ENCODE results near the gene UFSP2. TPM values are rescaled to one million over a fixed set of nuclear protein-coding genes. Genes with fewer than 3 reads are reported as not detected.
A peak's percentile ranks its signal among the peaks of the same experiment; 100 is the strongest.

Gene UFSP2
- total RNA-seq, 6 experiments from 2014 or later, result 12.8 to 17.6 (median 14.0) TPM

- intact Hi-C loops (cut with DNase I), result loop anchor here in 1 of 2 donors (10.0 kb wide), 1 partner anchor 191 kb away; the partner anchor contains the start of genes CFAP97 and SNX25
- peak within 1 kb of the TSS; percentile 57 to 80 (median 69) for H3K4me3 ChIP-seq
Measured at GRCh38 chr4:185395238-185395955, 30.4 kb downstream of the UFSP2 start, which contains the start of gene LRP2BP. TSS of gene LRP2BP (minus strand) at chr4:185395924. CDS start at chr4:185378186, 17,738 bp downstream.

DNA sequence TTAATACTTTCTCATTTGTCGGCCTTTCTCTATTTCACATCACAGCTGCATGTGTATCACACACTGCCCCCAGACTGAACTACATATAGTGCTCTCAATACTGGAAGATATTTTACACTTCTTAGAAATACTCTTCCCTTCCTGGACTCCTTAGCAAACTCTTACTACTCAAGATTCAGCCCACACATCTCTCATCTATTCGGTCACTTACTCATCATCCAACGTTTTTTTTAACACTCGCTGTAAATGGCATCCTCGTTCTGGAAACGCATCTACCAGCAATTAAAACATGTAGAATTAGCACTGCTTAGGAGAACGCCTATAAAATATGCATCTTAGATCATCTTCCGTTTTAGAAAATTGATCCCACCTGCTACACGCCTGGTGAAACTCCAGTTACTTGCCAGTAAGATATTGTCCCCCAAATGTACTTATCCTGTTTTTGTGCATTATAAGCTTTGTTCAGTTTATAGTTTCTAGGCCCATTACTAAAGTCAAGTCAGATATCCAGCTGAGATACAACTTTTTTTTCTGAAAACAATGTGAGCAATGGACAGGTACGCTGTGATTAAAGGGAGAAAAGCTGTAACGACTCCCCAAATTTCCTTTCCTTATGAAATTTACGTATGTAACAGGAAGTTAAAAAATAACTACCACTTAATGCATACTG lies 31.1 kb downstream of the UFSP2 start:
- Histone ChIP-seq H3K27me3 (no peaks in the 10 kb centered on the region), H3K4me1 (peaks cover 0 to 8% (median 4%) of the 10 kb centered on the region in 4 donors), H3K27ac (peak overlapping the region; percentile 100), H3K9me3 (no peaks in the 10 kb centered on the region), H3K36me3 (peaks cover 0 to 10% (median 2%) of the 10 kb centered on the region in 4 donors), H3K4me3 (peak overlapping the region; percentile 57 to 80 (median 69))
- TF ChIP-seq POLR2A (IDR thresholded peaks at IDR 0.05), result no peak
- TF ChIP-seq CTCF (IDR thresholded peaks at IDR 0.05), result no peak
- ATAC-seq (no peak), DNase-seq (no peak)
- intact Hi-C loops (cut with DNase I), result loop anchor here in 1 of 2 donors (10.0 kb wide), 1 partner anchor 190 kb away; the partner anchor contains the start of genes CFAP97 and SNX25
- WGBS (ENCODE audit: insufficient coverage, low coverage, low lambda C conversion rate, missing lambda C conversion rate), result 56% methylated on average over 12 of the region's 12 CpGs

More at GRCh38 chr4:185395238-185395955, 30.4 kb downstream of the UFSP2 start, which contains the start of gene LRP2BP:
- peaks cover 0 to 17% (median 4%) of the 10 kb centered on the region in 4 donors for H3K36me3 ChIP-seq
- H3K9me3 ChIP-seq, result no peaks in the 10 kb centered on the region
- no peak for TF ChIP-seq CTCF (IDR thresholded peaks at IDR 0.05)
- no peak for TF ChIP-seq POLR2A (IDR thresholded peaks at IDR 0.05)
- no peak for DNase-seq
- peak within 1 kb of the TSS; percentile 100 for H3K27ac ChIP-seq
- no peaks in the 10 kb centered on the region for H3K27me3 ChIP-seq
- 1% methylated on average over 11 of the region's 12 CpGs for WGBS (ENCODE audit: insufficient coverage, low coverage, low lambda C conversion rate, missing lambda C conversion rate)
- H3K4me1 ChIP-seq, result peaks cover 0 to 8% (median 4%) of the 10 kb centered on the region in 4 donors
- ATAC-seq, result no peak

- Histone ChIP-seq H3K4me3 (no peak overlapping the region), H3K27me3 (no peaks in the 10 kb centered on the region), H3K27ac (no peak overlapping the region), H3K4me1 (peaks cover 0 to under 1% (median 0%) of the 10 kb centered on the region in 4 donors), H3K36me3 (no peaks in the 10 kb centered on the region), H3K9me3 (no peaks in the 10 kb centered on the region)
- WGBS (ENCODE audit: insufficient coverage, low coverage, low lambda C conversion rate, missing lambda C conversion rate), result 89% methylated on average over 1 of the region's 1 CpG
- DNase-seq (no peak), ATAC-seq (no peak)
- intact Hi-C loops (cut with DNase I), result loop anchor here in 1 of 2 donors (10.0 kb wide), 1 partner anchor 187 kb away; the partner anchor contains the start of genes CFAP97 and SNX25
- TF ChIP-seq CTCF (IDR thresholded peaks at IDR 0.05), result no peak
Measured at GRCh38 chr4:185392156-185392555, 33.6 kb downstream of the UFSP2 start.

- no peaks in the 10 kb centered on the region for H3K4me1 ChIP-seq
- H3K27ac ChIP-seq, result no peak overlapping the region
- no peak for ATAC-seq
- H3K36me3 ChIP-seq, result no peaks in the 10 kb centered on the region
- WGBS (ENCODE audit: insufficient coverage, low coverage, low lambda C conversion rate, missing lambda C conversion rate), result 97% methylated on average over 6 of the region's 6 CpGs
- intact Hi-C loops (cut with DNase I), result loop anchor here in 1 of 2 donors (10.0 kb wide), 1 partner anchor 186 kb away; the partner anchor contains the start of genes CFAP97 and SNX25
- H3K9me3 ChIP-seq, result no peaks in the 10 kb centered on the region
- TF ChIP-seq CTCF (IDR thresholded peaks at IDR 0.05), result no peak
- TF ChIP-seq POLR2A (IDR thresholded peaks at IDR 0.05), result no peak
- DNase-seq, result no peak
- H3K27me3 ChIP-seq, result no peaks in the 10 kb centered on the region
- no peak overlapping the region for H3K4me3 ChIP-seq
Measured at GRCh38 chr4:185390941-185391340, 34.8 kb downstream of the UFSP2 start.

Measured in right lobe of liver (tissue), 6 donors.